IPS-15b (cell line): Measurements from ENCODE around the gene GJB2.

Experiments used
- H3K27me3 ChIP-seq: one replicate; pipeline ENCODE4 v1.6.1; 2013; ENCODE audit warnings: low read length; ENCODE audit not compliant: control insufficient read depth, insufficient read depth
- H3K36me3 ChIP-seq: one replicate; pipeline ENCODE4 v1.6.1; 2013; ENCODE audit warnings: low read length; ENCODE audit not compliant: control insufficient read depth, insufficient read depth
- H3K4me1 ChIP-seq: one replicate; pipeline ENCODE4 v1.6.1; 2013; ENCODE audit warnings: mild to moderate bottlenecking, low read length; ENCODE audit not compliant: control insufficient read depth, insufficient read depth
- H3K4me3 ChIP-seq: one replicate; pipeline ENCODE4 v1.5.1; 2013; ENCODE audit warnings: low read depth, low read length
- H3K9ac ChIP-seq: one replicate; pipeline ENCODE4 v1.6.1; 2013; ENCODE audit warnings: low read depth, mild to moderate bottlenecking, low read length
- H3K9me3 ChIP-seq: one replicate; pipeline ENCODE4 v1.6.1; 2013; ENCODE audit warnings: mild to moderate bottlenecking, low read length; ENCODE audit not compliant: control insufficient read depth, insufficient read depth

GJB2 gene

GRCh38 chr13:20175907-20176652 lies 16.7 kb downstream of the GJB2 start:
- Histone ChIP-seq H3K9me3 (no peaks in the 10 kb centered on the region), H3K4me3 (no peak overlapping the region), H3K9ac (no peak overlapping the region), H3K4me1 (no peaks in the 10 kb centered on the region), H3K36me3 (no peaks in the 10 kb centered on the region), H3K27me3 (peaks cover 24% of the 10 kb centered on the region)

DNA sequence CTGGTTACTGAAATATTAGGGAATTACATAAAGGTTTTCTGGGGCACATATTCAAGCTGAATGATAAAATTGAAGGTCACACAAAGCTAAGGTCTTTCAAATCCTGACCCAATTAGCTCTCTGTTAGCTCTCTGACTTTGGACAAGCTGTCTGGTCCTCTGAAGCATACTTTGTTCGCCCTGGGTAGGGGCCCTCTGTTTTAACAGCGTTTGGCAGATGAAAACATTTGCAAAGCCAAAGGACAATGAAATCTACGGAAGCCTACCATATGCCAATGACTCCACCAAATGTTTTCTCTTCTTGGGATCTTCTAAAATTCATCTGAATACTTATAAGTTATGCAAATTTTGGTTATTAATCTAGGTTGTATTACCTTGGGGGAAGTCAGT lies 17.3 kb downstream of the GJB2 start:
- Histone ChIP-seq H3K36me3 (no peaks in the 10 kb centered on the region), H3K27me3 (peaks cover 24% of the 10 kb centered on the region), H3K4me1 (no peaks in the 10 kb centered on the region), H3K9me3 (no peaks in the 10 kb centered on the region), H3K9ac (no peak overlapping the region), H3K4me3 (no peak overlapping the region)

GRCh38 chr13:20174656-20175405 lies 17.9 kb downstream of the GJB2 start:
- no peaks in the 10 kb centered on the region for H3K4me1 ChIP-seq
- H3K9me3 ChIP-seq = no peaks in the 10 kb centered on the region
- H3K27me3 ChIP-seq = peaks cover 24% of the 10 kb centered on the region
- no peak overlapping the region for H3K4me3 ChIP-seq
- no peak overlapping the region for H3K9ac ChIP-seq
- H3K36me3 ChIP-seq = no peaks in the 10 kb centered on the region

DNA sequence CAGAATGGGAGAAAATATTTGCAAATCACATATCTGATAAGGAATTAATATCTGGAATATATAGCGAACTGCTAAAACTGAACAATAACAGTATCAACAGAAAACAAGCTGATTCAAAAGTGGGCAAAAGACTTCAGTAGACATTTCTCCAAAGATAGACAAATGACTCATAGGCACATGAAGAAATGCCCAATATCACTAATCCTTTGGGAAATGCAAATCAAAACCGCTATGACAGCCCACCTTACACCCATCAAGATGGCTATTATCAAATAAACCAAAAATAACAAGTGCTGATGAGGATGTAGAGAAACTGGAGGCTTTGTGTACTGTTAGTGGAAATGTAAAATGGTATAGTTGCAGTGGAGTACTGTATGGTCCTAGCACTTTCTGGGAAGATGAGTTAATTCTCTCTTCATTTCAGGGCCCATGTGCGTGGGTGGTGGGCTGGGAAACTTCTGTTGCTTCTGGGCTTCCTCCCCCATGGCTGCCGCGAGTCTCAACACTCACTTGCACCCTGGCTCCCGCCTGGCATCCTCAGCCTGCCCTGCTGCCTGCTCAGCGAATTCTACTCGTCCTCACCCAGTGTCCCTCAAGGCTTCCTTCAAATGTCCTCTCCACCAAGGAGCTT lies 19.5 kb downstream of the GJB2 start:
- H3K36me3 ChIP-seq = no peaks in the 10 kb centered on the region
- no peak overlapping the region for H3K4me3 ChIP-seq
- H3K4me1 ChIP-seq = no peaks in the 10 kb centered on the region
- no peak overlapping the region for H3K9ac ChIP-seq
- no peaks in the 10 kb centered on the region for H3K9me3 ChIP-seq
- H3K27me3 ChIP-seq = peaks cover 19% of the 10 kb centered on the region

DNA sequence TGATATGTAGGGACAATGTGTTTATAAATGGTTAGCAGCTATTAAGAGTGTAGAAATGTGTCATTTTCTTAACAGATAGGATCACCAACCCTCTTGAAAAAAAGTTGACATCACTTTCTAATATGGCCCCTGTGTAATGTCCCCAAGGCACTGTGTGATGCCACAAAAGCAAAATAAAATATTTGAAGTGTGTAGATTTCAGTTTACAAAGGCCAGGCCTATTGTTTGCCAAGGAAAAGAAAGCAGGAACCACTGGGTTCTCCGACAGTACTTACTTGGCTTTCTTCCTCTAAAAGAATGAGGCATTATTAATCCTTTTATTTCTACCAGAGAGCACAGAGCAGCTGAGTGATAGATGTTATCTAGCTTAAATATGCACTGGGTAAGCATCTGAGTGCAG lies 21.4 kb downstream of the GJB2 start:
- Histone ChIP-seq H3K9ac (no peak overlapping the region), H3K4me1 (no peaks in the 10 kb centered on the region), H3K27me3 (peaks cover 5% of the 10 kb centered on the region), H3K9me3 (no peaks in the 10 kb centered on the region), H3K4me3 (no peak overlapping the region), H3K36me3 (no peaks in the 10 kb centered on the region)

- Histone ChIP-seq H3K4me3 (no peak overlapping the region), H3K9me3 (no peaks in the 10 kb centered on the region), H3K4me1 (no peaks in the 10 kb centered on the region), H3K36me3 (no peaks in the 10 kb centered on the region), H3K27me3 (peaks cover 2% of the 10 kb centered on the region), H3K9ac (no peak overlapping the region)
Observed at GRCh38 chr13:20170921-20171320, 21.8 kb downstream of the GJB2 start.

DNA sequence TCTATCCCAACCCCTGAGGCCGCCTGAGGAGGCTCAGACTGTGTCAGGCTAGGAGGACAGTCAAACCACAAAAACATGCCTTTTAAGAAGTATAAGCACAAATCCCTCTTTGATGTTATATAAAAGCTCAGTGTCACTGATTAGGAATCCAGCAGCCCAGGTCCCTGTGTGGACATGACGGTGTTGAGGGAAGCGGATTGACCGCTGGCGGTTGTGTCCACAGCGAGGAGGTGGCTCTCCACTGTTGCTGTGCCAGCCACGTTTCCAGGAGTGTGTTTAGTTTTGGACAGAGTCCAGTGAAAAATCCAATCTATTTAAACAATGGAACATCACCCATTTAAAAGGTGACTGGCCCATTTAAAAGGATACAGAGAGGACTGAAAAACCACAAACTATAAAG lies 24.3 kb downstream of the GJB2 start:
- H3K9me3 ChIP-seq = no peaks in the 10 kb centered on the region
- H3K27me3 ChIP-seq = peaks cover 2% of the 10 kb centered on the region
- H3K4me1 ChIP-seq = no peaks in the 10 kb centered on the region
- no peak overlapping the region for H3K9ac ChIP-seq
- no peaks in the 10 kb centered on the region for H3K36me3 ChIP-seq
- no peak overlapping the region for H3K4me3 ChIP-seq

GRCh38 chr13:20165417-20166257 lies 27.1 kb downstream of the GJB2 start:
- Histone ChIP-seq H3K4me3 (no peak overlapping the region), H3K27me3 (peaks cover 24% of the 10 kb centered on the region), H3K9ac (no peak overlapping the region), H3K4me1 (no peaks in the 10 kb centered on the region), H3K9me3 (no peaks in the 10 kb centered on the region), H3K36me3 (no peaks in the 10 kb centered on the region)

DNA sequence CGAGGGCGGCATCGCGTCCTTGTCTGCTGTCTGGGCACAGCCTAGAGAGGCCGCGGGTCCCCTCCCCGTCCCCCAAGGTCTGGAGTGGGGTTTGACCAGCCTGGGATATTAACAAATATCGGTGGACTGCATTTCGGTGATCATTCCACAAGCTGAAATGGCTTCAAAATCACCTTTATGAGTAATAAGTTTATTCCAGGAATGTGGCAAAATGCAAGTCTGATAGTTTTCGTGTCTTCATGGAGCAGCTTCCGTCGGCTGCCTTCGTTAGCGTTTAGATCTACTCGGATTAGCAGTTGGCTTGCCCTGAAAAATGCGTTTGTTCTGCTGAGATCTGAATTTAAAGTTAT lies 30.8 kb downstream of the GJB2 start:
- H3K36me3 ChIP-seq = no peaks in the 10 kb centered on the region
- no peak overlapping the region for H3K9ac ChIP-seq
- H3K9me3 ChIP-seq = no peaks in the 10 kb centered on the region
- peaks cover 59% of the 10 kb centered on the region for H3K27me3 ChIP-seq
- peak overlapping the region; percentile 66 for H3K4me3 ChIP-seq
- no peaks in the 10 kb centered on the region for H3K4me1 ChIP-seq

GRCh38 chr13:20161275-20161950 lies 31.3 kb downstream of the GJB2 start:
- Histone ChIP-seq H3K27me3 (peaks cover 61% of the 10 kb centered on the region), H3K9ac (no peak overlapping the region), H3K4me1 (no peaks in the 10 kb centered on the region), H3K36me3 (no peaks in the 10 kb centered on the region), H3K9me3 (no peaks in the 10 kb centered on the region), H3K4me3 (peak overlapping the region; percentile 66)
